Ovary (tissue), 3 donors: ENCODE measurements around the gene QSOX2.

ENCODE experiments used
- CTCF ChIP-seq, 3 donors: fragments of 450-650 bp in 2 of 3; fragments of 200-600 bp in 1 of 3; IDR thresholded peaks; one replicate each; pipeline versions ENCODE4 v1.5.1 to v1.8.0; 2016 to 2022; ENCODE audit warnings: antibody characterized with exemption in 3 of 3, mild to moderate bottlenecking in 1 of 3
- POLR2A ChIP-seq: fragments of 450-650 bp; IDR thresholded peaks from one replicate; pipeline ENCODE4 v1.6.1; 2017; ENCODE audit warnings: antibody characterized with exemption, mild to moderate bottlenecking, moderate library complexity
- donor health status: DM: no; HTN: no; CAD: no.

DNA sequence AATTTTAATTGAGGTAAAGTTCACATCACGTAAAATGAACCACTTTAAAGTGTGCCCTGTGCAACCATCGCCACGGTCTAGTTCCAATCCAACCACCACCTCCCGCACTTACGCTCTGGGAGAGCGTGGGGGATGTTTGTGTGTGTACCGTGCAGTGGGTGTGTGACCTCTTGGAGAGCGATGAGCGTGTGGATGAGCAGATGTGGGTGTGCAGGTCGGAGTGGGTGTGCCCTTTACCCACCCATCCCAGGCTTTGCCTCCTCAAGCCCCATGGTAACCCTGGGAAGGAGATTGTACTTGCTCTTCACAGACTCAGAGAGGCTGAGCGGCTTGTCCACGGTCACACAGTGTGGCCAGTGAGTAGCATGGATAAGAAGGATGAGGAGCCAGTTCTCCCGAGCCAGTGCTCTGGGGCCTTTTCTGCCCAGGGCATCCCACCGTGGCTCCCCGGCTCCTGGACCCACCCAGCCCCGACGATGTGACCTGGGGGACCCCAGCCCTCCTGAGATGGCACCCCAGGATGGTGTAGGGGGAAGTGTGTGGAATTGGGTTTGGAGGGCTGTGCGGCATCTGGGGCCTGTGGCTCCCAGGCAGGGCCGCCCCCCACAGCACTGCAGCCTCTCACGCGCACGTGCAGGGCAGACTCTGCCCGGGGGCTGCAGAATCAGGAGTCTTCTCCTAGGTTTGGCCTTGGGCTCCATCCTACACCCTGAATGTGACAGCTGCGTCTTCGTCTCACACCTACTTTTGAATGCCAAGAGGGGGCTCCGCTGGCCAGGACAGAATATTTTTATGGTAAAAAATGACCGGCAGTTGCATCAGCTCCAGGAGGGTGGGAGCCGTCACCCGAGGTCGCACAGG lies 54.3 kb downstream of the QSOX2 start:
- TF ChIP-seq CTCF (IDR thresholded peaks at IDR 0.05) (no peak), POLR2A (no peak)
